ENCODE results near the gene CPA2.
"Not testable (repeated sequence)": the region's sequence is repeated elsewhere in the genome, so short reads cannot be mapped to it uniquely, and the experiment has no call there.

The CPA2 gene

DNA sequence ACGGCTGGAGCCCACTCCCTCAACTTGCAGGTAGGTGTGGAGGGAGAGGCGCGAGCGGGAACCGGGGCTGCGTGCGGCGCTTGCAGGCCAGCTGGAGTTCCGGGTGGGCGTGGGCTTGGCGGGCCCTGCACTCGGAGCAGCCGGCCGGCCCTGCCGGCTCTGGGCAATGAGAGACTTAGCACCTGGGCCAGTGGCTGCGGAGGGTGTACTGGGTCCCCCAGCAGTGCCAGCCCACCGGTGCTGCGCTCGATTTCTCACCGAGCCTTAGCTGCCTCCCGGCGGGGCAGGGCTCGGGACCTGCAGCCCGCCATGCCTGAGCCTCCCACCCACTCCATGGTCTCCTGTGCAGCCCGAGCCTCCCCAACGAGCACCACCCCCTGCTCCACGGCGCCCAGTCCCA, 36.7 kb upstream of the CPA2 start:
- not testable (repeated sequence) for H3K27ac ChIP-seq (ENCODE audit: low read depth, low read length); H3K36me3 ChIP-seq (ENCODE audit: control insufficient read depth, insufficient read depth, low read length); H3K4me3 ChIP-seq (ENCODE audit: low read depth, low read length); H3K9ac ChIP-seq (ENCODE audit: low read length); H3K27me3 ChIP-seq (ENCODE audit: control insufficient read depth, insufficient read depth, low read length); H3K9me3 ChIP-seq (ENCODE audit: control insufficient read depth, insufficient read depth, low read depth, low read length)
- peaks cover 16% of the 10 kb centered on the region for H3K4me1 ChIP-seq (ENCODE audit: control insufficient read depth, insufficient read depth, low read length)

DNA sequence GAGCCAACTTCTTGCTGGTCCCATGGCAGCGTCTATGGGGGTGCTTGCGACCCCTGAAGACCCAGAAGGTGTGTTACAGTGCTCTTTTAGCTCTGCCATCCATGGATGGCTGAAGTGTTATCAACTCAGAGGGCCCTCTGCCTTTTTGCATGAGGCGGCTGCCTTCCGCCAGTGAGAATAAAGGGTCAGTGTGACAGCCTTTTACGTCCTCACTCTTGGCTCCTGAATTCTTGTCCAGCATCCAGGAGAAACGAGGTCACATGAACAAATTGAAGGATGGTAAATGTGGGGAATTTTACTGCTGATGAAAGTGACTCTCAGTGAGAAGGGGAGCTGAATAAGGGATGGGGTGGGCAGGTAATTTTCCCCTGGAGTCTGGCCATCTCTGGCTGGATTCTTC, 34.9 kb upstream of the CPA2 start:
- Histone ChIP-seq H3K27me3 (ENCODE audit: control insufficient read depth, insufficient read depth, low read length) (no peaks in the 10 kb centered on the region), H3K4me3 (ENCODE audit: low read depth, low read length) (no peak overlapping the region), H3K27ac (ENCODE audit: low read depth, low read length) (no peak overlapping the region), H3K4me1 (ENCODE audit: control insufficient read depth, insufficient read depth, low read length) (peaks cover 16% of the 10 kb centered on the region), H3K36me3 (ENCODE audit: control insufficient read depth, insufficient read depth, low read length) (no peaks in the 10 kb centered on the region), H3K9ac (ENCODE audit: low read length) (no peak overlapping the region), H3K9me3 (ENCODE audit: control insufficient read depth, insufficient read depth, low read depth, low read length) (peaks cover 7% of the 10 kb centered on the region; the same call in 1 of the 2 replicates)

DNA sequence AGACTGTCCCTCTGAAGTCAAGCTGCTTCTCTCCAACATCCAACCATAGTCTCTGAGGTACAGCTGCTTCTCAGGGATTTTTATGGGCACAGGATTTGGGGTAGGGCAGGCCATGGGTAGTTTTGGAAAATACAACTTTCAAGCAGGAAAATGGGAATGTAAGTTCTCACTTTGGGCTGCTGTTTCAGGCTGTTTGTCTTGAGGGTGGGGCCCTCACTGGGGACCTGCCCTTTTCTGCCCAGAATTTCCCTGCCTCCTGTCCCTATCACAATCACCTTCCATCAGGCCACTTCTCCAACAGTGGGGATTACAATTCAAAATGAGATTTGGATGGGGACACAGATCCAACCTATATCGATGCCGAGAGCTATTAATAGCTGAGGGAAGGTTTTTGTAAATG, 34.5 kb upstream of the CPA2 start:
- no peak overlapping the region for H3K4me3 ChIP-seq (ENCODE audit: low read depth, low read length)
- H3K27ac ChIP-seq (ENCODE audit: low read depth, low read length) = no peak overlapping the region
- no peaks in the 10 kb centered on the region for H3K36me3 ChIP-seq (ENCODE audit: control insufficient read depth, insufficient read depth, low read length)
- H3K4me1 ChIP-seq (ENCODE audit: control insufficient read depth, insufficient read depth, low read length) = peaks cover 16% of the 10 kb centered on the region
- H3K9ac ChIP-seq (ENCODE audit: low read length) = no peak overlapping the region
- H3K27me3 ChIP-seq (ENCODE audit: control insufficient read depth, insufficient read depth, low read length) = no peaks in the 10 kb centered on the region
- peaks cover 7% of the 10 kb centered on the region; the same call in 1 of the 2 replicates for H3K9me3 ChIP-seq (ENCODE audit: control insufficient read depth, insufficient read depth, low read depth, low read length)

DNA sequence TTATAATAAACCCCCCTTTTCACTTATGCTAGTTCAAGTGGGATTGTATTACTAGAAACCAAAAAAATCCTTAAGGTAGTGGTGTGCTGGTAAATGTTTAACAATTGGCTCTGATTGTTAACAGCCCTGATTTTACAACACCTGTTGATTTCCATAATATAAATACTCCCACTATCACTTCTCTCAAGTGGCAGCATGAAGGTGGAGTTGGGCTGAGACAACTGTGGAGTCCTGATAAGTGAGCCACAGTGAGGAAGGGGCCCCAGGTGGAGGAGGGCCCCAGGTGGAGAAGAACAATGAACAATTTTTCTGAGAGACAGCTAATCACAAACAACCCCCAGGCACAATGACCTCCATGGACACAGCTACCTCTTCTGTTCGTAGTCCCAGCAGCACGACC, 32.6 kb upstream of the CPA2 start:
- Histone ChIP-seq H3K9ac (ENCODE audit: low read length) (no peak overlapping the region), H3K27ac (ENCODE audit: low read depth, low read length) (no peak overlapping the region), H3K27me3 (ENCODE audit: control insufficient read depth, insufficient read depth, low read length) (no peaks in the 10 kb centered on the region), H3K36me3 (ENCODE audit: control insufficient read depth, insufficient read depth, low read length) (no peaks in the 10 kb centered on the region), H3K4me1 (ENCODE audit: control insufficient read depth, insufficient read depth, low read length) (peaks cover 1% of the 10 kb centered on the region; the same call in 1 of the 2 replicates), H3K4me3 (ENCODE audit: low read depth, low read length) (no peak overlapping the region), H3K9me3 (ENCODE audit: control insufficient read depth, insufficient read depth, low read depth, low read length) (peaks cover 7% of the 10 kb centered on the region; the same call in 1 of the 2 replicates)

DNA sequence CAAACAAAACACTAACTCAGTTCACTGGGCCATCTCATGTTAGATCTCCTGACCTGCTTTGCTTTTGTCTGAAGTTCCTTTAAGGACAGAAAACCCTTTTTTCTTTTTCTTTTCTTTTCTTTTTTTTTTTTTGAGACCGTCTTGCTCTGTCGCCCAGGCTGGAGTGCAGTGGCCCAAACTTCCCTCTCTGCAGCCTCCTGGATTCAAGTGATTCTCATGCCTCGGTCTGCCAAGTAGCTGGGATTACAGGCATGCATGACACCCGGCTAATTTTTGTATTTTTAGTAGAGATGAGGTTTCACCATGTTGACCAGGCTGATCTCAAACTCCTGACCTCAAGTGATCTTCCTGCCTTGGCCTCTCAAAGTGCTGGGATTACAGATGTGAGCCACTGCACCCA, 30.3 kb upstream of the CPA2 start:
- not testable (repeated sequence) for H3K27me3 ChIP-seq (ENCODE audit: control insufficient read depth, insufficient read depth, low read length); H3K4me1 ChIP-seq (ENCODE audit: control insufficient read depth, insufficient read depth, low read length); H3K9me3 ChIP-seq (ENCODE audit: control insufficient read depth, insufficient read depth, low read depth, low read length); H3K4me3 ChIP-seq (ENCODE audit: low read depth, low read length); H3K9ac ChIP-seq (ENCODE audit: low read length); H3K36me3 ChIP-seq (ENCODE audit: control insufficient read depth, insufficient read depth, low read length); H3K27ac ChIP-seq (ENCODE audit: low read depth, low read length)

DNA sequence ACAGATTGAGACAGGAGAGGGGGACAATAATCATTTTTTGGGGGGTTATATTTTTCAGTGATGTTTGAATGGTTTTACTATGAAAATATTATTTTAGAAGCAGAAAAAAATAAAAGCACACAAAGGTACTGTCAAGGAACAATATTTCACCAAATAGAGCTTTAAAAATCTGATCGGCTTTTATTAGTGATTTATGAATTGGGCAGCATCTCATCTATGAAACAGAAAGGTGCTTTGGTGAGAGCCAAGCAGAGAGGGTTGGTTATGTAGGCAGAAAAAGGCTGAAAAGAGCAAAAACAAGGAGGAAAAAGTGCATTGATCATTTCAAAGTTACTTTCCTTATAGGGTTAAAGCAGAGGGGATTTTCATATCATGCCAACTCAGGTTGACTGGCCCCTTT, 26.4 kb upstream of the CPA2 start:
- Histone ChIP-seq H3K9me3 (ENCODE audit: control insufficient read depth, insufficient read depth, low read depth, low read length) (no peaks in the 10 kb centered on the region), H3K27ac (ENCODE audit: low read depth, low read length) (no peak overlapping the region), H3K36me3 (ENCODE audit: control insufficient read depth, insufficient read depth, low read length) (no peaks in the 10 kb centered on the region), H3K4me3 (ENCODE audit: low read depth, low read length) (no peak overlapping the region), H3K4me1 (ENCODE audit: control insufficient read depth, insufficient read depth, low read length) (no peaks in the 10 kb centered on the region), H3K9ac (ENCODE audit: low read length) (no peak overlapping the region), H3K27me3 (ENCODE audit: control insufficient read depth, insufficient read depth, low read length) (no peaks in the 10 kb centered on the region)

DNA sequence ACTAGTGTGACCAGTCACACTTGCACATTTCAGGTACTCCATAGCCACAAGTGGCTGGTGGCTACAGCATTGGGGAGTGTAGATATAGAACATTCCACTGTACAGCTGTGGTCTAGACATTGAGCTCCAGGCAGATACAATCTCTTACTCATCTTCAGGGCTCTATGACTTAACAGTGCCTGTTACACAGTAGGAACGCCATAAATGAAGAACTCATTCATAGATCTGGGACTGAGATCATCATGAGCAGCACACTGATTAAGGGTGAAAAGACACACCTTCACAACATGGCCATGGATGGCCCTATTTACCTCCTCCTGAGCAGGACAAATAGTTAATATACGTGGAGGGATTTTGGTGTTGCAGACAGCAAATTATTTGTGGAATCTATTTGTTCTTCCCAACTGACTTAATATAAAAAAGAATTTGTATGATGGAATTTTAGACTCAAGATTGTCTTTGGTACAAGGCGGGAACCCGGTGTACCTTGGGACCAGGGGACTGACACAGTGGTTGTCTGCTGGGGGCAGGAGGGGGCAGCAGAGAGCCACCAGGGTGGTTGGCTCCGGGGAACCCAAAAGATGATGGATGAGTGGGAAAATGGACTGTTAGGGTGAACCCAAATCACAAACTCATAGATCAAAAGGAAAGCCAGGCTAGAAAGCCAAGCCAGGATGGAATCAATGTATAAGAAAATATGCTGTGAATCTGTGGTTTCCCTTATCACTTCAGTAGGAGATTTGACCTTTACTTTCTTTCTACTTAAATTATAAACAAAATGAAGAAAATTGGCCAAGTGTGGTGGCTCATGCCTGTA, 24.3 kb upstream of the CPA2 start:
- no peak overlapping the region for H3K27ac ChIP-seq (ENCODE audit: low read depth, low read length)
- no peak overlapping the region for H3K4me3 ChIP-seq (ENCODE audit: low read depth, low read length)
- no peak overlapping the region for H3K9ac ChIP-seq (ENCODE audit: low read length)
- H3K4me1 ChIP-seq (ENCODE audit: control insufficient read depth, insufficient read depth, low read length) = no peaks in the 10 kb centered on the region
- H3K9me3 ChIP-seq (ENCODE audit: control insufficient read depth, insufficient read depth, low read depth, low read length) = no peaks in the 10 kb centered on the region
- H3K27me3 ChIP-seq (ENCODE audit: control insufficient read depth, insufficient read depth, low read length) = no peaks in the 10 kb centered on the region
- H3K36me3 ChIP-seq (ENCODE audit: control insufficient read depth, insufficient read depth, low read length) = no peaks in the 10 kb centered on the region

DNA sequence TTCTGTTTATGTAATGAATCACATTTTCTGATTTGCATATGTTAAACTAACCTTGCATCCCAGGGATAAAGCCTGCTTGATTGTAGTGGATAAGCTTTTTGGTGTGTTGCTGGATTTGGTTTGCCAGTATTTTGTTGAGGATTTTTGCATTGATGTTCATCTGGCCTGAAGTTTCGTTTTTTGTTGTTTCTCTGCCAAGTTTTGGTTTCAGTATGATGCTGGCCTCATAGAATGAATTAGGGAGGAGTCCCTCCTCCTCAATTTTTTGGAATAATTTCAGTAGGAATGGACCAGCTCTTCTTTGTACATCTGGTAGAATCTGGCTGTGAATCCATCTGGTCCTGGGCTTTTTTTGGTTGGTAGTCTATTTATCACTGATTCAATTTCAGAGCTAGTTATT, 23.2 kb upstream of the CPA2 start:
- not testable (repeated sequence) for H3K9ac ChIP-seq (ENCODE audit: low read length); H3K4me3 ChIP-seq (ENCODE audit: low read depth, low read length); H3K27ac ChIP-seq (ENCODE audit: low read depth, low read length); H3K36me3 ChIP-seq (ENCODE audit: control insufficient read depth, insufficient read depth, low read length); H3K4me1 ChIP-seq (ENCODE audit: control insufficient read depth, insufficient read depth, low read length); H3K9me3 ChIP-seq (ENCODE audit: control insufficient read depth, insufficient read depth, low read depth, low read length); H3K27me3 ChIP-seq (ENCODE audit: control insufficient read depth, insufficient read depth, low read length)

DNA sequence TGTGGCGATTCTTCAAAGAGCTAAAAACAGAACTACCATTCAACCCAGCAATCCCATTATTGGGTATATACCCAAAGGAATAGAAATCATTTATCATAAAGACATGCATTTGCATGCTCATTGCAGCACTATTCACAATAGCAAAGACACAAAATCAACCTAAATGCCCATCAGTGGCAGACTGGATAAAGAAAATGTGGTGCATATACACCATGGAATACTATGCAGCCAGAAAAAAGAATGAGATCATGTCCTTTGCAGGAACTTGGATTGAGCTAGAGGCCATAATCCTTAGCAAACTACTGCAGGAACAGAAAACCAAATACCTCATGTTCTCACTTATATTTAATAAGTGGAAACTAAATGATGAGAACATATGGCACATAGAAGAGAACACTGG, 20.2 kb upstream of the CPA2 start:
- H3K4me3 ChIP-seq (ENCODE audit: low read depth, low read length); H3K9ac ChIP-seq (ENCODE audit: low read length); H3K36me3 ChIP-seq (ENCODE audit: control insufficient read depth, insufficient read depth, low read length); H3K4me1 ChIP-seq (ENCODE audit: control insufficient read depth, insufficient read depth, low read length); H3K9me3 ChIP-seq (ENCODE audit: control insufficient read depth, insufficient read depth, low read depth, low read length); H3K27me3 ChIP-seq (ENCODE audit: control insufficient read depth, insufficient read depth, low read length); H3K27ac ChIP-seq (ENCODE audit: low read depth, low read length): not testable (repeated sequence)

DNA sequence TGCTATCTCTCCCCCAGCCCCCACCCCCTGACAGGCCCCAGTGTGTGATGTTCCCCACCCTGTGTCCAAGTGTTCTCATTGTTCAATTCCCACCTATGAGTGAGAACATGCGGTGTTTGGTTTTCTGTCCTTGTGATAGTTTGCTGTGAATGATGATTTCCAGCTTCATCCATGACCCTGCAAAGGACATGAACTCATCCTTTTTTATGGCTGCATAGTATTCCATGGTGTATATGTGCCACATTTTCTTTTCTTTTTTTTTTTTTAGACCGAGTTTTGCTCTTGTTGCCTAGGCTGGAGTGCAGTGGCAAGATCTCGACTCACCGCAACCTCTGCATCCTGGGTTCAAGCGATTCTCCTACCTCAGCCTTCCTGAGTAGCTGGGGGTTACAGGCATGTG, 17.8 kb upstream of the CPA2 start:
- not testable (repeated sequence) for H3K4me3 ChIP-seq (ENCODE audit: low read depth, low read length); H3K27ac ChIP-seq (ENCODE audit: low read depth, low read length); H3K27me3 ChIP-seq (ENCODE audit: control insufficient read depth, insufficient read depth, low read length); H3K9ac ChIP-seq (ENCODE audit: low read length); H3K36me3 ChIP-seq (ENCODE audit: control insufficient read depth, insufficient read depth, low read length); H3K4me1 ChIP-seq (ENCODE audit: control insufficient read depth, insufficient read depth, low read length); H3K9me3 ChIP-seq (ENCODE audit: control insufficient read depth, insufficient read depth, low read depth, low read length)

DNA sequence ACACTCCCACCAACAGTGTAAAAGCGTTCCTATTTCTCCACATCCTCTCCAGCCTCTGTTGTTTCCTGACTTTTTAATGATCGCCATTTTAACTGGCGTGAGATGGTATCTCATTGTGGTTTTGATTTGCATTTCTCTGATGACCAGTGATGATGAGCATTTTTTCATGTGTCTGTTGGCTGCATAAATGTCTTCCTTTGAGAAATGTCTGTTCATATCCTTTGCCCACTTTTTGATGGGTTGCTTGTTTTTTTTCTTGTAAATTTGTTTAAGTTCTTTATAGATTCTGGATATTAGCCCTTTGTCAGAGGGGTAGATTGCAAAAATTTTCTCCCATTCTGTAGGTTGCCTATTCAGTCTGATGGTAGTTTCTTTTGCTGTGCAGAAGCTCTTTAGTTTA, 17.0 kb upstream of the CPA2 start:
- not testable (repeated sequence) for H3K9ac ChIP-seq (ENCODE audit: low read length); H3K9me3 ChIP-seq (ENCODE audit: control insufficient read depth, insufficient read depth, low read depth, low read length); H3K4me1 ChIP-seq (ENCODE audit: control insufficient read depth, insufficient read depth, low read length); H3K27ac ChIP-seq (ENCODE audit: low read depth, low read length); H3K4me3 ChIP-seq (ENCODE audit: low read depth, low read length); H3K27me3 ChIP-seq (ENCODE audit: control insufficient read depth, insufficient read depth, low read length); H3K36me3 ChIP-seq (ENCODE audit: control insufficient read depth, insufficient read depth, low read length)

DNA sequence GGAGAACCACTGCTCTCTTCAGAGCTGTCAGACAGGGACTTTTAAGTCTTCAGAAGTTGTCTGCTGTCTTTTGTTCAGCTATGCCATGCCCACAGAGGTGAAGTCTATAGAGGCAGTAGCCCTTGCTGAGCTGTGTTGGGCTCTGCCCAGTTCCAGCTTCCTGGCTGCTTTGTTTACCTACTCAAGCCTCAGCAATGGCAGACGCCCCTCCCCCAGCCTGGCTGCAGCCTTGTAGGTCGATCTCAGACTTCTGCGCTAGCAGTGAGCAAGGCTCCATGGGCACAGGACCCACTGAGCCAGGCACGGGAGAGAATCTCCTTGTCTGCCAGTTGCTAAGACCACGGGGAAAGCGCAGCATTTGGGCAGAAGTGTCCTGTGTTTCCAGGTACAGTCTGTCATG, 12.1 kb upstream of the CPA2 start:
- no peaks in the 10 kb centered on the region for H3K36me3 ChIP-seq (ENCODE audit: control insufficient read depth, insufficient read depth, low read length)

More for the DNA sequence above, 12.1 kb upstream of the CPA2 start:
- H3K27me3 ChIP-seq (ENCODE audit: control insufficient read depth, insufficient read depth, low read length) = no peaks in the 10 kb centered on the region
- H3K4me3 ChIP-seq (ENCODE audit: low read depth, low read length) = no peak overlapping the region
- H3K4me1 ChIP-seq (ENCODE audit: control insufficient read depth, insufficient read depth, low read length) = peaks cover 22% of the 10 kb centered on the region
- no peak overlapping the region for H3K27ac ChIP-seq (ENCODE audit: low read depth, low read length)
- H3K9ac ChIP-seq (ENCODE audit: low read length) = no peak overlapping the region
- peaks cover 14% of the 10 kb centered on the region; the same call in 1 of the 2 replicates for H3K9me3 ChIP-seq (ENCODE audit: control insufficient read depth, insufficient read depth, low read depth, low read length)
